Activated T-cell treated with anti-CD3 and anti-CD28 coated beads for 48 hours (primary cell): ENCODE measurements around the gene NAGLU.
A peak's percentile ranks its signal among the peaks of the same experiment; 100 is the strongest.
"Not testable (repeated sequence)": the region's sequence is repeated elsewhere in the genome, so short reads cannot be mapped to it uniquely, and the experiment has no call there.

Source experiments
- DNase-seq: peaks from one replicate; pipeline ENCODE4 v3.0.0-alpha.2; 2020; ENCODE audit warnings: low read depth

Gene NAGLU

DNA sequence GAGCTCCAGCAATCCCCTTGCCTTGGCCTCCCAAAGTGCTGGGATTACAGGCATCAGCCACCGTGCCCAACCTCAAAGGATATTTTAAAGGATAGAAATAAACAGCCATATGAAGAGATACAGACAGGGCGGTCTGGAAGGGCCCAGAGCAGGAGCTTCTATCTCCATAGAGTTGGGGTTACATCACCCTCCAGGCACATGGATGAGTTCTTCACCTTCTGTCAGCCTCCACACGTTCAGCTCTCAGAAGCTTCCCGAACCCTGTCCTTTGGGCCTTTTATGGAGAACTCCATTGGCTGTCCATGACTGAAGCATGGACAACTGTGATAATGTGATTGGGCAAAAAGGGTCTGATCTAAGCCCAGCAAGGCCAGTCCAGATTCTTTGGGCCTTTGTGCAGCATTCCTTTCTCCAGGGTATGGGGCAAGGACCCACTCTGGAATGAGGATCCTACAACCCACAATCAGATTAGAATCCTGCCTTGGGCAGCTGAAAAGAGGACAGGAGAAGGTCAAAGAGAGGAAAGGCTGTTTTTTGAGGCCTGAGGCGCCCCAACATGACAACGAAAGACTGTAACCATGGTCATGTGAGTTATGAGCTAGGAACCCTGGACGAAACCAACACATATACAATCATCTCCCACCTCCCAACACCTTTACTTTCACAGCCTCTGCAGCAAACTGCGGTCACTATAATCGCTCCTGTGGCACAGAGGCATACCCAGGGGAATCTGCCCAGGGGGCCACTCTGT lies 9.9 kb downstream of the NAGLU start:
- not testable (repeated sequence) for DNase-seq

DNA sequence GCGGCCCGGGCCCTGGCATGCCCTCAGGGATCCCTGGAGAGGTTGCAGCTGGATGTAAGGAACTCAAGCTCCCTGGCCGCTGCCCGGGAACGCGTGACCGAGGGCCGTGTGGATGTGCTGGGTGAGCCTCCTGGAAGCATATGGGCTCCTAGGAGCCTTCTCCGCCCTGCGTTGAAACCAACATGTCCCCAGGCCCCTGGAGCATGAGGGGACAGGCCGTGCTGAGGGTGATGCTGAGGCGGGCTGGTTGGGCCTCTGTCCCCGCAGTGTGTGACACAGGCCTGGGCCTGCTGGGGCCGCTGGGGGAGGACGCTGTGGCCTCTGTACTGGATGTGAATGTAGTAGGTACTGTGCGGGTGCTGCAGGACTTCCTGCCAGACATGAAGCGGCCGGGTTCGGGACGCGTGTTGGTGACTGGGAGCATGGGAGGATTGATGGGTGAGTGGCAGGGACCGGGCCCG lies 11.0 kb downstream of the NAGLU start:
- DNase-seq = no peak

DNA sequence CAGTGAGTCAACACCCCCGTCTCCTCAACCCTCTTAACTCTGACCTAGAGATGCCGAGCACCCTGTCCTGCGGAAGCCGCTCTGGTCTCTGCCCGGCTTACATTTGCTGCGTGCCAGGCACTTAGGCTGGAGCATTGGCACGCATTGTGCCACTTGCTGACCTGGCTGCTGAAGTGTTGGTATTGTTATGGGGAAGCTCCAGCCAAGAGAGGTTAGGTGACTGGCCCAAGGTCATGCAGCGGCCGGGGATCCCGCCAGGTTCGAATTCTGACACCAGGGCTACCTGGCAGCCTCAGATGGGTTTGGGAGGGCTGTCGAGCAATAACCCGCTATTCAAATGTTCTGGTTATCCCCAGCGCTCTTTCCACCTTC lies 11.6 kb downstream of the NAGLU start:
- DNase-seq = no peak

DNA sequence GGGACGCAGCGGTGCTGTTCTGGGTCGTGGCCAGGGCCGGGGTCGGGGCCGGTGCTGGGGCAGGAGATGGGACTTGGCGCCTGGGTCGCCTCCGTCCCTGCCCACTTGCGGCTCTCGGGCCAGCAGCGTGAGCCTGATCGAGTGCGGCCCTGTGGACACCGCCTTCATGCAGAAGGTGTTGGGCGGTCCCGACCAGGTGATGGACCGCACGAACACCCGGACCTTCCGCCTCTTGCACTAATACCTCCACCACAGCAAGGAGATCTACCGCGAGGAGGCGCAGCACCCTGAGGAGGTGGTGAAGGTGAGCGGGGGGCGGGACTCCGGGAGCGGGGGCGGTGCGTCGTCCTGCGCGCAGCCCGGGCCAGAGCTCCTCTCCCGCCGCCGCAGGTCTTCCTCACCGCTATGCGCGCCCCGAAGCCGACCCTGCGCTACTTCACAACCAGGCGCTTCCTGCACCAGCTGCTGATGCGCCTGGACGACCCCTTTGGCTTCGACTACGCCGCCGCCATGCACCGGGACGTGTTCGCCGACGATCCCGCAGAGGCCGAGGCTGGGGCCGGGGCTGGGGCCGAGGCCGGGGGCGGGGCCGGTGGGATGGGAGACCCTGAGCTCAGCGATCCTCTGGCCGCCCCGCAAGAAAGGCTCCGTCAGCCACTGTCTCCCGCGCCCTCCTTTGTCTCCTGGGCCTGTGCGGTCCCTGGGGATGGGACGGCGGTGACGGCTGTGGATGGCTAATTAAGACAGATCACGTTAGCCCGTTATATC lies 12.2 kb downstream of the NAGLU start:
- DNase-seq = peak; percentile 74

DNA sequence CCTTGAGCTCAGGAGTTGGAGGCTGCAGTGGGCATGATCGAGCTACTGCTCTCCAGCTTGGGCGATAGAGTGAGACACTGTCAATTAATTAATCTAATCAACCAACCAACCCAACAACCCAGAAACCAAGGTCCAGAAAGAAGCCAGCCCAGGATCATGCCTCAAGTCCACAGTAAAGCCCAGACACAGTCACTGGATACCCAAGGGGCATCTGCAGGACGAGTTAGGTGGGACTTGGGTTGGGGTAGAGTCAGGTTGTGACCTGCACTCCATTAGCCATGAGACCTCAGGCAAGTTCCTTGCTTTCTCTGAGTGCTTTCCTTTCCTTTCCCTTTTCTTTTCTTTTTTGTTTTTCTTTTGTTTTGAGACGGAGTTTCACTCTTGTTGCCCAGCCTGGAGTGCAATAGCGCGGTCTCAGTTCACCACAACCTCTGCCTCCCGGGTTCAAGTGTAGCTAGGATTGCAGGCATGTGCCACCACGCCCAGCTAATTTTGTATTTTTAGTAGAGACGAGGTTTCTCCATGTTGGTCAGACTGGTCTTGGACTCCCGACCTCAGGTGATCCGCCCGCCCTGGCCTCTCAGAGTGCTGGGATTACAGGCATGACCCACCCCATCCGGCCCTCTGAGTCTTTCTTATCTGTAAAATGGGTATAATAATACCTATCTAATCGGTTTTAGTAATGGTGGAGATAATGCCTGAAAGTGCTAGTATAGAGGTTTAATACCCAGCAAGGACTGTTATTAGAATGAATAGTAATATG lies 13.1 kb downstream of the NAGLU start:
- DNase-seq = no peak

DNA sequence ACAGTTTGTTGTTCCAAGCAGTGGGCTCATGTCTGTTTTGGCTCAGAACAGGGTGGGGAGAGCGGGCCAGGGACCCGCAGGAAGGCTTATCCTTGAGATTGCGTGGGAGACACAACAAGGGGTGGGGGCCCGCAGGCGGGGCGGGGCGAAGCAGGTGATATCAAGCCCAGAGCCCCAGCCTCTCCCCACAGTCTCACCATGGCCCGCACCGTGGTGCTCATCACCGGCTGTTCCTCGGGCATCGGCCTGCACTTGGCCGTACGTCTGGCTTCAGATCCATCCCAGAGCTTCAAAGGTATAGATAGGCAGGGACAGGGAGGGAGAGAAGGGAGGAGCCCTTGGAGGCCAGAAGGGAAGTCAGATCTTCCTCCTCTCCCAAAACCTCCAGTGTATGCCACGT lies 16.7 kb downstream of the NAGLU start, which contains the start of gene HSD17B1:
HSD17B1 (plus strand) TSS at position 188 of the 400 bp plus-strand sequence; CDS start at position 199, 11 bp downstream.
- not testable (repeated sequence) for DNase-seq

DNA sequence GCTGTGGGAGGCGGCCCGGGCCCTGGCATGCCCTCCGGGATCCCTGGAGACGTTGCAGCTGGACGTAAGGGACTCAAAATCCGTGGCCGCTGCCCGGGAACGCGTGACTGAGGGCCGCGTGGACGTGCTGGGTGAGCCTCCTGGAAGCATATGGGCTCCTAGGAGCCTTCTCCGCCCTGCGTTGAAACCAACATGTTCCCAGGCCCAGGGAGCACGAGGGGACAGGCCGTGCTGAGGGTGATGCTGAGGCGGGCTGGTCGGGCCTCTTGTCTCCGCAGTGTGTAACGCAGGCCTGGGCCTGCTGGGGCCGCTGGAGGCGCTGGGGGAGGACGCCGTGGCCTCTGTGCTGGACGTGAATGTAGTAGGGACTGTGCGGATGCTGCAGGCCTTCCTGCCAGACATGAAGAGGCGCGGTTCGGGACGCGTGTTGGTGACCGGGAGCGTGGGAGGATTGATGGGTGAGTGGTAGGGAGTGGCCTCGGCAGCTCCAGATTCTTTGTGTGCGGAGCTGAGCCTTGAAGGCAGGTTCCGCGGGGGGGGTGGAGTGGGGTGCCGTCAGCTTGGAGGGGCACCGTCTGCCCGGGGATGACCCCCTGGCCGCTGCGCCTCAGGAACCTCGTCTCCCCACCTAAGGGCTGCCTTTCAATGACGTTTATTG lies 17.2 kb downstream of the NAGLU start:
- DNase-seq = no peak

DNA sequence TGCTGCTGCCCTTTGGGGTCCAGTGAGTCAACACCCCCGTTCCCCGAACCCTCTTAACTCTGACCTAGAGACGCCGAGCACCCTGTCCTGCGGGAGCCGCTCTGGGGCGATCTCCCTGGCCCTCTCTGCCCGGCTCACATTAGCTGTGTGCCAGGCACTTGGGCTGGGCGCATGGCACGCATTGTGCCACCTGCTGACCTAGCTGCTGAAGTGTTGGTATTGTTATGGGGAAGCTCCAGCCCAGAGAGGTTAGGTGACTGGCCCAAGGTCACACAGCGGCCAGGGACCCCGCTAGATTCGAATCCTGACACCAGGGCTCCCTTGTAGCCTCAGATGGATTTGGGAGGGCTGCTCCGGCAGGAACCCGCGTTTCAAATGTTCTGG lies 17.8 kb downstream of the NAGLU start:
- no peak for DNase-seq

DNA sequence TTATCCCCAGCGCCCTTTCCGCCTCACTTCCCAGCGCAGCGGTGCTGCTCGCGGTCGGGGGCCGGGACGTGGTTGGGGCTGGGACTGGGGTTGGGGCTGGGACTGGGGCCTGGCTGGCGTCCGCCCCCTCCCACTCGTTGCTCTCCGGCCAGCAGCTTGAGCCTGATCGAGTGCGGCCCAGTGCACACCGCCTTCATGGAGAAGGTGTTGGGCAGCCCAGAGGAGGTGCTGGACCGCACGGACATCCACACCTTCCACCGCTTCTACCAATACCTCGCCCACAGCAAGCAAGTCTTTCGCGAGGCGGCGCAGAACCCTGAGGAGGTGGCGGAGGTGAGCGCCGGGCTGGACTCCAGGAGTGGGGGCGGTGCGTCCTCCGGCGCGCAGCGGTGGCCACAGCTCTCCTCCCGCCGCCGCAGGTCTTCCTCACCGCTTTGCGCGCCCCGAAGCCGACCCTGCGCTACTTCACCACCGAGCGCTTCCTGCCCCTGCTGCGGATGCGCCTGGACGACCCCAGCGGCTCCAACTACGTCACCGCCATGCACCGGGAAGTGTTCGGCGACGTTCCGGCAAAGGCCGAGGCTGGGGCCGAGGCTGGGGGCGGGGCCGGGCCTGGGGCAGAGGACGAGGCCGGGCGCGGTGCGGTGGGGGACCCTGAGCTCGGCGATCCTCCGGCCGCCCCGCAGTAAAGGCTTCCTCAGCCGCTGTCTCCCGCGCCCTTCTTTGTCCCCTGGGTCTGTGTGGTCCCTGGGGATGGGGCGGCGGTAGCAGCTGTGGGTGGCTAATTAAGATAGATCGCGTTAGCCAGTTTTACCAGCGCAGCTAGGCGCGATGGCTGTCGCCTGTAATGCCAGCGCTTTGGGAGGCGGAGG lies 18.4 kb downstream of the NAGLU start:
- peak; percentile 80 for DNase-seq

DNA sequence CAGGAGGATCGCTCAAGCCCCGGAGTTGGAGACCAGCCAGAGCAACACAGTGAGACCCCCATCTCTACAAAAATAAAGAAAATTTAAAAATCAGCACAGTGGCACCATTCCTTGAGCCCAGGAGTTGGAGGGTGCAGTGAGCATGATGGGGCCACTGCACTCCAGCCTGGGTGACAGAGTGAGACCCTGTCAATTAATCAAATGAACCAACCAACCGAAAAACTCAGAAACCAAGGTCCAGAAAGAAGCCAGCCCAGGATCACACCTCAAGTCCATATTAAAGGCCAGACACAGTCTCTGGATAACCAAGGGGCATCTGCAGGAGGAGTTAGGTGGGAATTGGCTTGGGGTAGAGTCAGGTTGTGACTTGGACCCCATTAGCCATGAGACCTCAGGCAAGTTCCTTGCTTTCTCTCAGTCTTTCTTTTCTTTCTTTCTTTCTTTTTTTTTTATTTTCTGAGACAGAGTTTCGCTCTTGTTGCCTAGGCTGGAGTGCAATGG lies 19.1 kb downstream of the NAGLU start:
- no peak for DNase-seq

DNA sequence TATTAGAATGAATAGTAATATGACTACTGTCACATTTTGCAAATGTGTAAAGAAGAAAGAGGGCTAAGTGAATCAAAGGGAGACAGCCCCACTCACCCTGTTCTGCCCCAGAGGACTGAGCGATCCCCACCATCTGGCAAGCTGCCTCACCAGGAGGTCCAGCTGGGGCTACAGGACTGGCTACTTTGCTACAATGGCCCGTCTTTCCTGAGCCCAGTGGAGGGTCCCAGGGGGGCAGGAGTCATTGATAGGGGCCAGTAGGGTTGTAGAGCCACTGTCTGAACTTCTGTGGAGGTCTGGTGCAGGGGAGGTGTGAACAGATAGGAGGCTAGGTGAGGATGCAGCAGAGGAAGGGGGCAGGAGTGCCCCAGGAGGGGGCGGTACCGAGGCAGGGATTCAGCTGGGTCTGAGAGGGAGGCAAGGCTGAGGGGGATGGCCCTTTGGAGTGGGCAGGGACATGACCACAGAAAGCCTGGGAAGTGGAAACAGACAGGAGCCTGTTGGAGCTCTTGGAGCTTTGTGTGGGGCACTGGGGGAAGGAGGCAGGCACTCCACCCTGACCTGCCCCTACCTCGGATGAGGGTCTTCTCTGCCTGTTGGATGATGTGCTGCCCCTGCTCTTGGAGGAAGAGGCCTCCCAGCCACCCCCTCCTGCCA lies 20.0 kb downstream of the NAGLU start:
- DNase-seq = not testable (repeated sequence)

DNA sequence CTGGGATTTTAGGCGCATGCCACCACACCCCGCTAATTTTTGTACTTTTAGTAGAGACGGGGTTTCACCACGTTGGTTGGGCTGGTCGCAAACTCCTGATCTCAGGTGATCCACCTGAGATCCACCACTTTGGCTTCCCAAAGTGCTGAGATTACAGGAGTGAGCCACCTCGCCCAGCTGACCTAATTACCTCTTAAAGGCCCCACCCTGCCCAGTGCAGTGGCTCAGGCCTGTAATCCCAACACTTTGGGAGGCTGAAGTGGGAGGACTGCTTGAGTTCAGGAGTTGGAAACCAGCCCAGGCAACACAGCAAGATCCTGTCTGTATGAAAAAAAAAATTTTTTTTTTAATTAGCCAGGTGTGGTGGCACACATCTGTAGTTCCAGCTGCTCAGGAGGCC lies 23.0 kb downstream of the NAGLU start:
- no peak for DNase-seq

DNA sequence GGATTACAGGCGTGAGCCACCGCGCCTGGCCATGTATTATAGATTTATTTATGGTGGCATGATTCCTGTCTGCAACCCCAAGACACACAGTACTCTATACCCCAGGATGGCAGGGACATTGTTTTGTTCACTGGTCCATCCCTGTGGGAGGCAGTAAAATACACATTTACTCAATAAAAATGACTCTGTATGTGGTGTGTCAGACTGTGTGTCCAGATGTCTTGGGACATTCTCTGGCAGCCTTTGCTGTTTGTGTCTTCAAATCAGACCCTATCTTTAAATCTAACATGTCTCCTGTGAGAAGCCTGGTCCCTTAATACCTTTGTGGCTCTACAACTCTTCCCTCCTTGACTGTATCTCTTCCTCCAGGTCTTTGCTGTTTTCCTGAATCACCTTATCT lies 24.2 kb downstream of the NAGLU start:
- no peak for DNase-seq

DNA sequence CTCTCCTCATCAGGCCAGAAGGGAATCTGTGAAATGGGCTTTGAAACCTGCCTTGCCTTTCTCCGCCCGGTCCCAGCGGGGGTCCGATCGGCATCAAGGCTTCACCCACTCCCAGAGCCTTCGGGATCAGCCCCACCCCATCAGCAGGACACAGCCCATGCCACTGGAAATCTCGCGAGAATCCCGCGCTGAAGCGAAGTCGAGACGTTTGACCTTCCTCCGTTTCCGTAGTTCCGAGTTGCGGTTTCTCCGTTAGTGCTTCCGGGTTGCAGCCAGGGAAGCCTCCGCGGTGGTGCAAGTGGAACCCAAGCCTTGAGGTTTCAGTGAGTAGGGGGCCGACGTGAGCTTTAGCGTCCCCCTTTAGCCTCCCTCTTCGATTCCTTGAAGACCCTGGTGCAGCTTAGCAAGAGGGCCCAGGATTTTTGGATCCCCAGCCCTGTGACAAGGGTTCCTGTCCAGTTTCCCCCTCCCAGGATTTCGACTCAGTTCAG lies 25.9 kb downstream of the NAGLU start, which contains the start of gene COASY:
COASY (plus strand) TSS at position 252 of the 491 bp plus-strand sequence. CDS start 475 bp downstream, outside the sequence.
- DNase-seq = peak; percentile 89

DNA sequence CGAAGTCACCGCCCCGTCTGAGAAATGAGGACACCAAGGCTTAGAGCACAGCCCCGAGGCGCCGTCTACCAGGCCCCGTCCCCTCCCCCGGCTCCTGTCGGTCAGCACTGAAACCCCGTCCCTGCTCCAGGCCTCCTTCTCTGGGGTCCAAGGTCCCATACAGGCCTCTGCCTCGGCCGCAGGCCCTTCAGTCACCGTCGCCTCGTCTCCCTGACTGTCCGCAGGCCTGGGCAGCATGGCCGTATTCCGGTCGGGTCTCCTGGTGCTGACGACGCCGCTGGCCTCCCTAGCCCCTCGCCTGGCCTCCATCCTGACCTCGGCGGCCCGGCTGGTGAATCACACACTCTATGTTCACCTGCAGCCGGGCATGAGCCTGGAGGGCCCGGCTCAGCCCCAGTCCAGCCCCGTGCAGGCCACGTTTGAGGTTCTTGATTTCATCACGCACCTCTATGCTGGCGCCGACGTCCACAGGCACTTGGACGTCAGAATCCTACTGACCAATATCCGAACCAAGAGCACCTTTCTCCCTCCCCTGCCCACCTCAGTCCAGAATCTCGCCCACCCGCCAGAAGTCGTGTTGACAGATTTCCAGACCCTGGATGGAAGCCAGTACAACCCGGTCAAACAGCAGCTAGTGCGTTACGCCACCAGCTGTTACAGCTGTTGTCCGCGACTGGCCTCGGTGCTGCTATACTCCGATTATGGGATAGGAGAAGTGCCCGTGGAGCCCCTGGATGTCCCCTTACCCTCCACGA lies 26.5 kb downstream of the NAGLU start:
- no peak for DNase-seq

DNA sequence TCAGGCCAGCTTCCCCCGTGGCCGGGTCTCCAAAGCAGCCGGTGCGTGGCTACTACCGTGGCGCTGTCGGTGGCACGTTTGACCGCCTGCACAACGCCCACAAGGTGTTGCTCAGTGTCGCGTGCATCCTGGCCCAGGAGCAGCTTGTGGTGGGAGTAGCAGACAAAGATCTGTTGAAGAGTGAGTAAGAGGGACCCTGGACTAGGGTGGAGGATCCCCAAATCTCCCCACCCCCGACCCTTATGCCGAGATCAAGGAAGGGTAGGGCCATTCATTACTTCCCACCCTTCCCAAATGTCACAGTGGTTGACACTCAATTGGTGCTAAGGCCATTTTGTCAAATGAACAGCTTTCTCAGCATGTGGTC lies 27.1 kb downstream of the NAGLU start:
- DNase-seq = no peak

DNA sequence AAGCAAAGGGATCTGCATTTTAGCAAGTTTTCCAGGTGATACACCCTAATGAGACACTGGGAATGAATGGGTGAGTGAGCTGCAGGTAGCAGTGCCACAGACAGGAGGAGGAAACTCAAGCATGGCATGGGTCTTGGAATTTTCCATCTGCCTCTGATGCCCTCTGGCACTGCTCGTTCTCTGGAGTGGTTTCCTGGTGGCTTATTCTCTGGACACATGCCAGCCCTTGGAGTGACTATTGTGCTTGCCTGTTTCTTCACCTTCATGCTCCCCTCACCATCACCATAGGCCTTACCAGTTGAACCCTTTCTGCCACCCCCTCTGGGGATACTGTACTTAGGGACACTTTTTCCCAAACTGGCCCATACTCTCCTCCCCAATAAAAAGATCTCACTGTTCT lies 27.5 kb downstream of the NAGLU start:
- DNase-seq = no peak

DNA sequence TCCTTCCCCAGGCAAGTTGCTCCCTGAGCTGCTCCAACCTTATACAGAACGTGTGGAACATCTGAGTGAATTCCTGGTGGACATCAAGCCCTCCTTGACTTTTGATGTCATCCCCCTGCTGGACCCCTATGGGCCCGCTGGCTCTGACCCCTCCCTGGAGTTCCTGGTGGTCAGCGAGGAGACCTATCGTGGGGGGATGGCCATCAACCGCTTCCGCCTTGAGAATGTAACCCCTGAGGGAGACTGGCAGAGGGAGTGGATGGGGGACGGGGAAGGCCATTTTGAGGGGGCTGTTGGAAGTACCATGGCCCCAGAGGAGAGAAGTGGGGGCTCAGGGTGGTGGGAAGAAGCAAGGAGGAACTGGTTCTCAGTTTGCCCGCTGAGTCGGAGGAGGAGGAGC lies 27.9 kb downstream of the NAGLU start:
- no peak for DNase-seq

DNA sequence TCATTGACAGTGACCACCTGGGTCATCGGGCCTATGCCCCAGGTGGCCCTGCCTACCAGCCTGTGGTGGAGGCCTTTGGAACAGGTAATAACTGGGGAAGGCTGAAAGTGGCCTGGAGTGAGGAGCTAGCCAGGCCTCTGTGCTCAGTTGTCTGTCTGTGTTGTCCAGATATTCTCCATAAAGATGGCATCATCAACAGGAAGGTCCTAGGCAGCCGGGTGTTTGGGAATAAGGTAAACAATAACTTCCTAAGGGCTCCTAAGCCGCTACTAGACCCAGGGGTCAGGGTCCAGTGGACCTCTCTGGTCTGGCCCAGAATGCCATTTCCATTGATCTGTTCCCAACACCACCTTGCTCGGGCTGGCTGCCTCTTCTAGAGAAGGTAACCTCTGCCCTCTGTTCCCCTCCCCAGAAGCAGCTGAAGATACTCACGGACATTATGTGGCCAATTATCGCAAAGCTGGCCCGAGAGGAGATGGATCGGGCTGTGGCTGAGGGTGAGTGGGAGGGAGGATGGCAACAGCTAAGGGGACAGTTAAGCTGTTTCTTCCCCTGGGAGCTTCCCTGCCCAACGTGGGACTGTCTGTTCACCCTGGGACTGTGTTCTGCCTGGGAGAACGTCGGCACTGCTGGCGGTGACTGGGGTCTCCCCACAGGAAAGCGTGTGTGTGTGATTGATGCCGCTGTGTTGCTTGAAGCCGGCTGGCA lies 28.9 kb downstream of the NAGLU start:
- no peak for DNase-seq
